ENCODE results near the gene SLC6A19.
A peak's percentile ranks its signal among the peaks of the same experiment; 100 is the strongest.

The SLC6A19 gene

DNA sequence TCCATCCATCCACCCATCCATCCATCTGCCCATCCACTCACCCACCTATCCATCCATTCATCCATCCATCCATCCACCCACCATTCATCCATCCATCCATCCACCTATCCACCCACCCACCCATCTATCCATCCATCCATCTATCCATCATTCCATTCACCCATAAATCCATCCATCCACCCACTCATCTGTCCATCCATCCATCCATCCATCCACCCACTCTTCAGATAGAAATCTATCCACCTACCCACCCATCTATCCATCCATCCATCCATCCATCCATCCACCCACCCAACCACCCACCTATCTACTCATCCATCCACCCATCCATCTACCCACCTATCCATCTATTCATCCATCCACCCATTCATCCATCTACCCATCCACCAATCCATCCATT lies 35.0 kb upstream of the SLC6A19 start:
- DNase-seq (ENCODE audit: low read depth, low spot score), result no peak

GRCh38 chr5:1167361-1167727 lies 34.1 kb upstream of the SLC6A19 start:
- no peak for DNase-seq (ENCODE audit: low read depth, low spot score)

- DNase-seq (ENCODE audit: low read depth, low spot score), result peak; percentile 81
These were observed 33.4 kb upstream of the SLC6A19 start for GRCh38 chr5:1167728-1168709.

- no peak for DNase-seq (ENCODE audit: low read depth, low spot score)
These were observed 32.6 kb upstream of the SLC6A19 start for GRCh38 chr5:1168796-1169195.

GRCh38 chr5:1169211-1170115 lies 31.9 kb upstream of the SLC6A19 start:
- no peak for DNase-seq (ENCODE audit: low read depth, low spot score)

DNA sequence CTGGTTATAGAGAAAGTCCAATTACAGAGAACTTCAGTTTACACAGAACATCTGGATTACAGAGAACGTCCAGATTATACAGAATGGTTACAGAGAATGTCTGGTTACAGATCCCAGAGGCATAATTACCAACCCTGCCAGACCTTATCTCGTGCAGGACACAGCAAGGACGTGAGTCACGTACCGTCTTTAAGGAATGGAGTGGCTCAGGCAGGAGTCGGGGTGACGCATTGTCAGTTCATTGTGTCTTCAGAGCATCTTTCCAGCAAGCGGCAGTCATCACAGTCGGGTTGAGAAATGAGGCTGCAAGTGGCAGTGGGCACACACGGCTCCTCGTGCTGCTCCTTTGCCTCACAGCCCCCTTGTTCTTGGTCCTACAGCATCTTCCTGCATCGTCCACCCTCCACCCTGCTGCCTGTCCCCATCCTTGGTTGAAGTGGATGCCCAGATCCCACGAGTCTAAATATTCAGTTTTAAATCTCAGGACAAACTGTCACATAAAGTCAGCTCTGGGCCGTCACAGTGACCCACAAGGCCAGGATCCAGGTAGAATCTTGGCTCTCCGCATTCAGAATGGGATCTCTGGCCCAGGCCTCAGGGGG lies 30.0 kb upstream of the SLC6A19 start:
- no peak for DNase-seq (ENCODE audit: low read depth, low spot score)

DNA sequence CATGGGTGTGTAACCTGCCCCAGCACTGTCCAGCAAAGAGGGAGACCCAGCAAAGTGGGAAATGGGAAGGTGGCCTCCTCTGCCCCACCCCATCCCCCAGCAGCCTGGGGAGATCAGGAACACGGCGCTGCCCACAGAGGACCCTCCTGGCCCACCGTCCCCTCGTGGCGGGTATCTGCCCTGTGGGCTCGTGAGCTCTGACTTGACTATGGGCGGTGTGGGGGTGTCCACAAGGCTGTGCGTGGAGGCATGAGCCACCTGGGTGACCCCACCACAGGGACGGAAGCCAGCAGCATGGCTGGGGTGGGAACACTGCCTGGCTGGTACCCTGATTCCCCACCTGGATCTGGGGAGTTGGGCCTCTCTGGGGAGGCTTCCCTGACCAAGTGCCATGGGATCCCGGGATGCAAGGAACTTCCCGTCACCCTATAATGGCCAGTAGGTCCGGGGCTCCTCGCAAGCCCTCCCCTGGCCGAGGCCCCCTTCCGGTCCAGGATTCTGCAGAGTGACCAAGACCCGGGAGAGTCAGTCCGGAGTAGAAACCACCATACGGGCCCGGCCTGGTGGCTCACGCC lies 29.3 kb upstream of the SLC6A19 start:
- no peak for DNase-seq (ENCODE audit: low read depth, low spot score)

DNA sequence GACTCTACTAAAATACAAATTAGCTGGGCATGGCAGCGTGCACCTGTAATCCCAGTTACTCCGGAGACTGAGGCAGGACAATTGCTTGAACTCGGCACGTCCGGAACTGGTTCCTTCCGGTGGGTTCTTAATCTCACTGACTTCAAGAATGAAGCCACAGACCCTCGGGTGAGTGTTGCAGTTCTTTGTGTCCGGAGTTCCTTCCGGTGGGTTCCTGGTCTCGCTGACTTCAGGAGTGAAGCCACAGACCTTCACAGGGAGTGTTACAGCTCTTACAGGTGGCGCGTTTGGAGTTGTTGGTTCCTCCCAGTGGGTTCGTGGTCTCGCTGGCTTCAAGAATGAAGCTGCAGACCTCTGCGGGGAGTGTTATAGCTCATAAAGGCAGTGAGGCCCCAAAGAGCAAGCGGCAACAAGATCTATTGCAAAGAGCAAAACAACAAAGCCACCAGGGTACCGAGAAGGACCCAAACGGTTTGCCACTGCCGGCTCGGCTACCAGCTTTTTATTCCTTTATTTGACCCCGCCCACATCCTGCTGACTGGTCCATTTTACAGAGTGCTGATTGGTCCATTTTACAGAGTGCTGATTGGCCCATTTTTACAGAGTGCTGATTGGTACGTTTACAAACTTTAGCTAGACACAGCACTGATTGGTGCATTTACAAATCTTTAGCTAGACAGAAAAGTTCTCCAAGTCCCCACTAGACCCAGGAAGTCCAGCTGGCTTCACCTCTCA lies 28.6 kb upstream of the SLC6A19 start:
- no peak for DNase-seq (ENCODE audit: low read depth, low spot score)

DNA sequence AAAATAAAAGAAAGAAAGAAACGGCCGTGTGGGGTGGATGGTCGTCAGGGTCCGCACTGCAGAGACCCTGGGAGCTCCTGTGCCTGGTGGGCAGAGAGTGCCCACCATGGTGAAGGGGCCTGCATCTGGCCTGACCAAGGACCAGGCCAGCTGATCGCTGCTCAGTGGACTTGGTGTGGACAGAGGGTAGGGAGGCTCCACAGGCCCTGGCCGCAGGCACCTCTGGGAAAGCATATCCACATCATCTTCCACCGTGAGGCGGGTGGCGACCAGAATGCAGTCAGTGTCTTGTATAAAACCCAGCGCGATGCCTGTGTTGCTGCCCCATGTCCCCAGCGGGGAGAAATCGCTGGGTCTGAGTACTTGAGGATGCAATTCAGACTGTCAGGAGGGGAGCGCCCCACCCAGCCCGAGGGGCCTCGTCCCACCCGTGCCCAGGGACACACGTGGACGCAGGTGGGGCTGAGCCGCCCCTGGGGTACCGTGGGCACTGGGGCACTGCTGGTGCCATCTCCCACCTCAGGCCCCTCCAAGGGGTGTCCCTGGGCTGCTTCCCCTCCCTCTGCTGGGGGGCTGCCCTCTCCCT lies 27.8 kb upstream of the SLC6A19 start:
- no peak for DNase-seq (ENCODE audit: low read depth, low spot score)

DNA sequence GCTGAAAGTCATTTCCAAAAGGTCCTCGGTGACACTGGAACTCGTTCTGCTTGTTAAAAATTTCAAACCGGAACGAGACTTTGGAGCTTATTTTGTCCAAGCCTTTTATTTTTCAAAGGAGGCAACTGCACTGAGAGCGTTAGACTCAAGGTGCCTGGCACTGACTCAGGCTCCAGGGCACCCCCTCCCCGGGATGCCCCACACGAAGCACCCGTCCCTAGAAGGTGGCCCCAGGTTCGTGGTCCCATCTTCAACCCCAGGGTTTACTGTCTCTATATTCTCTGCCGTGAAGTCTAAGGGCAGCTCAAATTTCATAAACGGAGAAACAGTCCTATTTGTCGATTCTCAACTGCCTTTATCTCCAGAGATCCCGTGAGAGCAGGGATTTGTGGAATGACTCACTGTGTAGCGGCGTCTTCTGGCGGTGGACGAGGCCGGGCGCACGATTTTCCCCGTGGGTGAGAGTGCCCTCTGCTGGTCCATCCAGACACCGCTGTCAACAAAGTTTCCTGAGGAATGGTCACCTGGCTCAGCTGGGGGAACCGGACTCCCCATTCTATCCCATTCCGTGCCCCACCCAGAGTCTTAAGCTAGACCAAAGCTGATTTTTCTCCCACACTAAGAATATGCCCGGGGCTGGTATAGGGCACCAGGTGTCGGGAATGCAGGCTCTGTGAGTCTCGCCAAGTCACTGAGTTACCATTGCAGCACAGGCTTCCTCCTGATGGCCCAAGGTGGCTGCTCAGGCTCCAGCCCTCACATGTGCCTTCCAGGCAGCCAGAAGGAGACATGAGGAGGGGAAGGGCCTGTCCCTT lies 27.1 kb upstream of the SLC6A19 start:
- DNase-seq (ENCODE audit: low read depth, low spot score), result peak; percentile 82

DNA sequence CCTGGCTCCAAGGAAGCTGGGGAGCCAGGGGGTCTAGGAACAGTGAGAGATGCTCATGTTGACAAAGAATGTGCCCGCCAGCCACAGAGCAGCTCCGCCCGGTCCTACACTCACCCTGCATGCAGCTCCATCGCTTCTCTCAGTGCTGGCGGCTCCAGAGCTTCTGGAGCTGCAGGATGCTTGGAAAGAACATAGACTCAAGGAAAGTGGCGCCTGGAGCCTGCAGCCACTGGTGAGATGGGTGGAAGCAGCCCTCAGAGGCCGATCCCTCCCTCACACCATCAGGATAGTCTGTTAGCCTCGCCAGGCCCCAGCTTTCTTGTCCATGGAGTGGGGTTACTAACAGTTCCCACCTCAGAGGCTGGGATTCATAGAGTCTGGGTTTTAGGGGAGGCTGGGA lies 26.4 kb upstream of the SLC6A19 start:
- DNase-seq (ENCODE audit: low read depth, low spot score), result no peak

- DNase-seq (ENCODE audit: low read depth, low spot score), result no peak
These were observed 25.5 kb upstream of the SLC6A19 start for GRCh38 chr5:1175801-1176472.

GRCh38 chr5:1176473-1177391 lies 24.7 kb upstream of the SLC6A19 start:
- DNase-seq (ENCODE audit: low read depth, low spot score), result peak; percentile 23

DNA sequence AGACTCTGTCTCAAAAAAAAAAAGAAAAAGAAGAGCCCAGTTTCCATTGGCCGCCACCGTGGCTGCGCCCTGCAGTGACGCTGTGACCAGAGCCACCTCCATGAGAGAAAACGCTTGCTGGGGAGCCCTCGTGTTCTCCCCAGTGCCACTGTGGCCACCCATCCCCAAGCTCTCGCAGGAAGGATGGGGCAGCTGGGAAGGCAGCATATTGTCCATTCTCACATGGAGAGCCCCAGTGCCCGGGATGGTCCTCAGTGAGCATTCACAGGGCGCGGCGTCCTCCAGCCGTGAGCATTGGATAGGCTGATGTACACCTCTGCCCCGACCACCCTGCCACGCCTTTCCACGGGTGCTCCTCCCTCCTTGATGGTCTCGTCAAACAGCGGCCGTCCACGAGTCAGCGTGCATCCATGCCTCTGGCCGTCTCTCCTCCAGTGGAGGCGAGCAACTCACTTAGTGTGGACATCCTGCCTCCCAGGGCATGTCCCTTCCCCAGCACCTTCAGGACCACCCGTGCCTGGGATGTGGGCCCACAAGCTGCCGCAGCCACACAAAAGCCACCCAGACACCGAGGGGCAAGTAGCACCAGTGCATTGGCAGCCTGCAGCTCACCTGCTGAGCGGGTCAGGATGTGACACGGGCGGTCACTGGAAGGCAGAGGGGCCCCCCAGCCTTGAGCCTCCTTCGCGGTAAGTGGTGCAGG lies 23.4 kb upstream of the SLC6A19 start:
- DNase-seq (ENCODE audit: low read depth, low spot score), result no peak

- DNase-seq (ENCODE audit: low read depth, low spot score), result no peak
These were observed 22.6 kb upstream of the SLC6A19 start for GRCh38 chr5:1178529-1179382.

DNA sequence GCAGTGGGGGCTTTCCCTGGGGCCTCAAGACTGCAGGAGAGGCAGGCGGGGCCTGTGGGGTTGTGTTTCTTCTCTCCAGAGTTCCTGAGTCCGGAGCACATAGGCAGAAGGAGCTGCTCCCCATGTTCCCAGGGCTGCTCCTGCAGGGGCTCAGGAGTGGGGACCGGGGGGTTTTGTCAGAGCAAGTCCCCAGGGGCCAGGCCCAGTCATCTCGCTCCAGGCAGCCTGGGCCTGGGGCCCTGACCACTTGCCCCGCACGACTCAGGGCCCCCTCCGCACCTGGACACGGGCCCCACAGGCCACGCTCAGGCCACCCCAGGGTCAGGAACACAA lies 22.0 kb upstream of the SLC6A19 start:
- no peak for DNase-seq (ENCODE audit: low read depth, low spot score)

DNA sequence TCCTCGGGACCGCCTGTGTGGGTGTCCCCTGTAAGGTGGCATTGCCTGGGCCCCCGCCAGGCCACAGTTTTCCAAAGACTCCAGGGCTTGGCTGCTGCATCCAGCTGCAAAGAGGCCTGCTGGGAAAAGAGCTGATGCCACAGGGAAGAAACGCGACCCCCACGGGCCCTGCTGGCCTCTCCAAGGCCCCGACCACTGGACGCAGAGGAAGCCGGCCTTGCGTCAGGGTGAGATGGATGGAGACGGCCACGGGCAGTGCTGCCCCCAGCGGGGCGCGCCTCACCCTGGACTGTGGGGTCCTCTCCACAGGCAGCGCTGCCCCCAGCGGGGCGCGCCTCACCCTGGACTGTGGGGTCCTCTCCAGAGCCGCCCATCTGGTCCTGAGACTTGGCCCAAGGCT lies 21.3 kb upstream of the SLC6A19 start:
- DNase-seq (ENCODE audit: low read depth, low spot score), result no peak
